Measurements from ENCODE around the gene DLG3.

DNA sequence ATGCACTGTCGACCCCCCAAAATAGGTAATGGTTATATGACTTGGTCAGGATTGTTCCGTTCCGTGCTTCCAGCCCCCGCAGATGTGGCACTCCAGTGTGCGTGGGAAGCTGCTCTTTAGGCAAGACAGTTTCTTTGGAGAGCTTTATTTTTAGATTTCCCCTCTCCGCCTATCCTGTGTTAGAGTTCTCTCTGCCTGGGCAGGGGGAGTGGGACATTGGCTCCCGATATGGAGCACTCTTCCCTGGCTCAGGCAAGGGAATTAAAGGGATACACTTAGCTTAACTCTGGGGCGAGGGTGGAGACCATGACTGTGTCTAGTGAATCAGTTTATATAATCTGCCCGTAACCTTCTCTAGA lies 36.0 kb downstream of the DLG3 start:
- TF ChIP-seq, protein P1, sequence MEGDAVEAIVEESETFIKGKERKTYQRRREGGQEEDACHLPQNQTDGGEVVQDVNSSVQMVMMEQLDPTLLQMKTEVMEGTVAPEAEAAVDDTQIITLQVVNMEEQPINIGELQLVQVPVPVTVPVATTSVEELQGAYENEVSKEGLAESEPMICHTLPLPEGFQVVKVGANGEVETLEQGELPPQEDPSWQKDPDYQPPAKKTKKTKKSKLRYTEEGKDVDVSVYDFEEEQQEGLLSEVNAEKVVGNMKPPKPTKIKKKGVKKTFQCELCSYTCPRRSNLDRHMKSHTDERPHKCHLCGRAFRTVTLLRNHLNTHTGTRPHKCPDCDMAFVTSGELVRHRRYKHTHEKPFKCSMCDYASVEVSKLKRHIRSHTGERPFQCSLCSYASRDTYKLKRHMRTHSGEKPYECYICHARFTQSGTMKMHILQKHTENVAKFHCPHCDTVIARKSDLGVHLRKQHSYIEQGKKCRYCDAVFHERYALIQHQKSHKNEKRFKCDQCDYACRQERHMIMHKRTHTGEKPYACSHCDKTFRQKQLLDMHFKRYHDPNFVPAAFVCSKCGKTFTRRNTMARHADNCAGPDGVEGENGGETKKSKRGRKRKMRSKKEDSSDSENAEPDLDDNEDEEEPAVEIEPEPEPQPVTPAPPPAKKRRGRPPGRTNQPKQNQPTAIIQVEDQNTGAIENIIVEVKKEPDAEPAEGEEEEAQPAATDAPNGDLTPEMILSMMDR (IDR thresholded peaks at IDR 0.05), result no peak
- TF ChIP-seq EP300 (IDR thresholded peaks at IDR 0.05), result no peak

Measured in tibial nerve (tissue), 4 donors.